K562 (cell line): ENCODE data around the gene U2SURP. TPM values are rescaled to one million over a fixed set of nuclear protein-coding genes. Genes with fewer than 3 reads are reported as not detected.

Source experiments
- CBFA2T2 ChIP-seq: fragments of 450-650 bp; conservative IDR thresholded peaks from 2 replicates; pipeline ENCODE4 v1.6.1; 2017; ENCODE audit warnings: mild to moderate bottlenecking
- CBX1 ChIP-seq: sonication (generic); IDR thresholded peaks from 2 replicates; pipeline ENCODE4 v1.6.1; 2016; ENCODE audit warnings: antibody characterized with exemption, low read depth, mild to moderate bottlenecking
- CEBPB ChIP-seq: fragments of 450-650 bp; IDR thresholded peaks from 2 replicates; pipeline ENCODE4 v1.6.1; 2016; ENCODE audit warnings: missing genetic modification characterization, missing compliant biosample characterization
- CHCHD3 ChIP-seq: fragments of 250-450 bp; sonication (Bioruptor Pico); IDR thresholded peaks from 2 replicates; pipeline ENCODE4 v2.1.2; 2022; ENCODE audit warnings: mild to moderate bottlenecking
- HMG20B ChIP-seq: fragments of 250-450 bp; sonication (Bioruptor Pico); IDR thresholded peaks from 2 replicates; pipeline ENCODE4 v1.5.0; 2021; ENCODE audit warnings: mild to moderate bottlenecking
- HNRNPK ChIP-seq: fragments of 200-400 bp; formaldehyde crosslinking; IDR thresholded peaks from one replicate; pipeline ENCODE4 v1.6.1; 2018; ENCODE audit warnings: mild to moderate bottlenecking, low read depth, low read length; ENCODE audit not compliant: poor library complexity, severe bottlenecking
- MAX ChIP-seq: sonication (generic); formaldehyde crosslinking; IDR thresholded peaks from 2 replicates; pipeline ENCODE4 v1.9.0; 2022; ENCODE audit warnings: mild to moderate bottlenecking, missing genetic modification reagents
- MEIS2 ChIP-seq: fragments of 450-650 bp; IDR thresholded peaks from 2 replicates; pipeline ENCODE4 v1.6.1; 2014; ENCODE audit warnings: mild to moderate bottlenecking; ENCODE audit not compliant: partially characterized antibody
- MXI1 ChIP-seq: IDR thresholded peaks from 2 replicates; pipeline ENCODE4 v1.6.1; 2011; ENCODE audit warnings: low read depth, mild to moderate bottlenecking, improper control_type of control experiment, low read length
- NR2C2 ChIP-seq, 2 experiments: fragments of 200-800 bp in 1 of 2; sonication (Bioruptor generic) in 1 of 2; sonication (generic) in 1 of 2; formaldehyde crosslinking in 1 of 2; IDR thresholded peaks; 2 replicates each; pipeline versions ENCODE4 v1.6.1 to v1.8.0; 2016 to 2022; ENCODE audit warnings: mild to moderate bottlenecking in 1 of 2, missing compliant biosample characterization in 1 of 2, missing genetic modification characterization in 1 of 2, missing genetic modification reagents in 1 of 2
- POLR3G ChIP-seq: IDR thresholded peaks from 2 replicates; pipeline ENCODE4 v1.6.1; 2011; ENCODE audit not compliant: insufficient read length, insufficient replicate concordance; ENCODE audit errors: extremely low read depth
- PTBP1 ChIP-seq: fragments of 200-400 bp; formaldehyde crosslinking; IDR thresholded peaks from 2 replicates; pipeline ENCODE4 v1.6.1; 2017; ENCODE audit warnings: low read depth, low read length
- RBM14 ChIP-seq: fragments of 200-400 bp; formaldehyde crosslinking; IDR thresholded peaks from 2 replicates; pipeline ENCODE4 v1.6.1; 2018; ENCODE audit warnings: low read depth, mild to moderate bottlenecking, low read length, moderate library complexity, borderline replicate concordance; ENCODE audit not compliant: insufficient read depth
- ZBTB33 ChIP-seq: sonication (generic); formaldehyde crosslinking; IDR thresholded peaks from 2 replicates; pipeline ENCODE4 v1.8.1; 2023; ENCODE audit warnings: mild to moderate bottlenecking, missing genetic modification reagents
- ZFP30 ChIP-seq: fragments of 250-450 bp; sonication (Bioruptor Pico); IDR thresholded peaks from 2 replicates; pipeline ENCODE4 v1.8.0; 2022; ENCODE audit warnings: moderate library complexity, mild to moderate bottlenecking, inconsistent platforms, borderline replicate concordance
- ZNF212 ChIP-seq: fragments of 450-650 bp; formaldehyde crosslinking; IDR thresholded peaks from 2 replicates; pipeline ENCODE4 v1.4.0; 2020; ENCODE audit warnings: mild to moderate bottlenecking
- polyA plus RNA-seq, 8 experiments: library from polyadenylated mRNA; depleted of rRNA in 4 of 8; stranded (reverse) in 5 of 8; unstranded in 3 of 8; fragments of >200 nt; fragmentation: Nextera tagmentation in 2 of 8; fragmentation: Illumina TruSeq in 1 of 8; extraction: Ambion mirVana in 2 of 8; extraction: Trizol in 1 of 8; gene quantifications; 2 replicates each; pipeline versions ENCODE4 v1.2.1 to v1.2.3, GENCODE V29; 2011 to 2014; ENCODE audit warnings: inconsistent platforms in 1 of 8, missing spikeins in 1 of 8
- total RNA-seq, 7 experiments: library from RNA; depleted of rRNA in 6 of 7; stranded (reverse); fragments of >200 nt in 6 of 7; fragmentation: Illumina TruSeq in 2 of 7; extraction: Trizol in 2 of 7; gene quantifications; 2 replicates each; pipeline versions ENCODE4 v1.2.1 to v1.2.3, GENCODE V29; 2011 to 2021; ENCODE audit warnings: low replicate concordance in 1 of 7

Gene U2SURP
- total and polyA plus RNA-seq, 9 of the 15 experiments (the other 6 are each of a cell fraction or from before 2014, with no cell fraction given), result 128 to 322 (median 191) TPM

- TF ChIP-seq ZBTB33 (peak; percentile 79), ZFP30 (no peak), ZNF212 (CRISPR knock-in tag) (peak; percentile 67; the same call in 1 of the 2 replicates), HMG20B (CRISPR knock-in tag) (no peak), HNRNPK (no peak), CBX1 (peak; percentile 46; the same call in 1 of the 2 replicates), MXI1 (peak; percentile 83), POLR3G (no peak), CHCHD3 (CRISPR knock-in tag) (no peak), RBM14 (no peak), MEIS2 (peak; percentile 94), NR2C2 (CRISPR knock-in tag; IDR thresholded peaks at IDR 0.05) (no peak), NR2C2 (tag; IDR thresholded peaks at IDR 0.05) (peak; percentile 38), PTBP1 (peak; percentile 84; the same call in 1 of the 2 replicates), CBFA2T2 (peak; percentile 100), MAX (peak; percentile 96), CEBPB (tag) (peak; percentile 70)
Observed at GRCh38 chr3:143084856-143085731, 83.7 kb downstream of the U2SURP start (continued).
